SK-MEL-5 (cell line): ENCODE measurements around the gene TSHZ2. TPM values are rescaled to one million over a fixed set of nuclear protein-coding genes. Genes with fewer than 3 reads are reported as not detected.

Source experiments
- DNase-seq: peaks from one replicate; pipeline ENCODE4 v3.0.0-alpha.2; 2016; ENCODE audit warnings: low read depth, low spot score
- in situ Hi-C: cut with HindIII; loops from 2 replicates; pipeline ENCODE4 v1.10.0; 2016; ENCODE audit warnings: low sequenced_read_pairs, high pct_unique_total_duplicates, low pct_unique_long_range_greater_than_20kb
- total RNA-seq: library from RNA; depleted of rRNA; stranded (reverse); fragments of >200 nt; shearing (Covaris generic); gene quantifications from 2 replicates; pipeline ENCODE4 v1.2.3, GENCODE V29; 2014

Gene TSHZ2
- total RNA-seq, 1 experiment from 2014 or later: not detected

DNA sequence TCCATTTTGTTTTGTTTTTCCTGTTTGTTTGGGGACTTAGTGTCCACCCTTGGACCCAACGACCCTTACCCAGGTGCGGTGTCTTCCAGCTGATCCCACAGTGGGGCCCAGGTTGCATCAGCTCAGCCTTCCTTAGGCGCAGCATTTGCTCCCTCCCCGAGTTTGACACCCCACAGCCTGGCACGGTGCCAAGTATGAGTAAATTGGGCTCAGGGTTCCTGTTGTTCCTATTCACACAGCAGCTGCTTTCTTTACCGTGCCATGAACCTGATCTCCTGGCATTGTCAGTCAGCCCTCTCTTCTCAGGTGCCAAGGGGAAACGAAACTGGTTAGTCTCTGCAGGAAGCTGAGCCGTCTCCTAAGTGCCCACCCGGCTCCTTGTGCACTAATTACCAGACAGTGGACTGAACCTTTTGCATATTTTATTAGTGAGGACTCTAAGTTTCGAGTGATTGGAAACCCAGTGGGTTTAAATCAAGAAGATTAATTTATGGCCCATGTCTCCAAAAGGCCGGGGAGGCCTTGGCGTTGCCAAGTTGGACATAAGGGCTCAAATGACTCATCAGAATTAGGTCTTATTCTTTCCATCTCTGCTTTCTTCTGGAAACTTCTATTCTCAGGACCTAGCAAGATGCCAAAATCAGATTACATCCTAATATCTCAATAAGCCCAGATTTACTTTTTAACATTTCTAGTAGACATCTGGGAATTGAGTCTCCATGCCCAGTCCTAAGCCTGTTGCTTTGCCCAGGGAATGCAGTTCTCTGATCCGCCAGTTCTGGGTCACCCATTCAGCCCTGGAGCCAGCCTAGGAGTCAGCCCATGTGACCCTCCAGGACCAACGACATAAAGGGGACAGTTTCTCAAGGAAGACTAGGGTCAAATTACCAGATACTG lies 68.8 kb downstream of the TSHZ2 start:
- DNase-seq: no peak
- in situ Hi-C loops: no loop called here

DNA sequence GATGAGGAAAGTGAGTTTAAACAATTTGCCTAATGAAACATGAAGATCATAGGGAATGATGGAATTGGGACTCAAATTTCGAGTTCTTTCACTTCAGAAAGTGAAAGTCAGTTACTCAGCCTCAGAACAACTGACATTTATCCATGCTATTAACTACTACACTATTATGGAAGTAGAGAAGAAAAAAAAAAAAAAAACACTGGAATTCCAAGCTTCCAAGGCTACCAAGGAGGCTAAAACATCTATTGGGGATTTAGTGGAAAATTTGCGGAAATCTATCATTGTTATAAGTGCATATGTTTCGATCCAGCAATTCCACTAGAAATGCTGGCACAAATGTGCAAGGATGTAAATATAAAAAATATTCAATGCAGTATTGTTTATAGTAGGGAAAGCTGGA lies 70.4 kb downstream of the TSHZ2 start:
- in situ Hi-C loops: no loop called here
- DNase-seq: no peak

DNA sequence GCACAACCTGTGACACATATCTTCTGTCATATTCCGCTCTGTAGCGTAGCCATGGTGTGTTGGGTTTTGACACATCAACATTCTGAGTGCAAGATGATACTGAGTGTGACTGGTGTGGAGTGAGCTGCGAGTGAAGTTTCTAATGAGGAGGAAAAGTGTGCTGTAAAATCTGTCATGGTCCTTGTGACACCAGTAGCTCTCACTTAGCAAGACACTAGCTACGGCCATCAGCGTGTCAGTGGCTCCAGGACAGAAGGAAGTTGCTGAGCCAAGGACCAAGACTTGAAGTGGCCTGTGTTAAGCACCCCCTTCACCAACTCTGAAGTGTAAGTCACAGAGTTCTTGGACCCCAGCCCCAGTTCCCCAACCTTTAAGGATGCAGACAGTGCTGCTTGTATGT lies 72.1 kb downstream of the TSHZ2 start:
- in situ Hi-C loops: no loop called here
- no peak for DNase-seq

DNA sequence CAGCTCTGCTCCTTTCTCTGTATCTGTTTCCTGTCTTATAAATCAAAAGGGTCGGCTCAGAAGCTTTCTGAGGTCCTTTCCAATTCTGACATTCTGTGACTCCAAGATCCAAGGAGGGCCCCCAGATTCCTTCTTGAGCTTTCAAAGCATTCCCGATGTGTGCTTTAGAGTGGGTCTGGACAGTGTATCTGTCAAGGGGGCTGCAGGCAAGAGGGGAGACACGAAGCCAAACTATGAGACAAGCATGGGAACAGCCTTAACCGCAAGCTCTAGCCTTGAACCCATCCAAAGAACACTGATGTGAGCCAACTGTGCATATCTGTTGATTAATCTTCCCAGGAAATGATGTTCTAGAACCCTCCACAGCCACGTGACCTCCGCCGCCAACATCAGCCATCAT lies 73.8 kb downstream of the TSHZ2 start:
- in situ Hi-C loops: no loop called here
- DNase-seq: no peak

DNA sequence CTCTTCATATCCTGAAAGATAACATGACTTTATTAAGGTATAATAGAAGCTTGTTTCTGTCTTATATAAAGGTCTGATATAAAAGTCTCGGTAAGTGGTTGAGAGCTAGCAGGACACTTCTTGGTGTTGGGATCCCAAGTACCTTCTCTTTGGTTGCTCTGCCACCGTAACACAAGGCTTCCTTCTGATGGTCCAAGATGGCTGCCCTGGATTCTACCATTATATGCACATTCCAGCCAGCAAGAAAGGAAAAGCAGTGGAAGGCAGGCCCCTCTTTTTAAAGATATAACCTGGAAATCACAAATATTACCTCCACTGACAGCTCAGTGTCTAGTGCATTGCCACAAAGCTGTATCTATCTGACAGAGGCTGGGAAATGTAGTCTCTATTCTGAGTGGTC lies 75.0 kb downstream of the TSHZ2 start:
- DNase-seq: no peak
- in situ Hi-C loops: no loop called here

DNA sequence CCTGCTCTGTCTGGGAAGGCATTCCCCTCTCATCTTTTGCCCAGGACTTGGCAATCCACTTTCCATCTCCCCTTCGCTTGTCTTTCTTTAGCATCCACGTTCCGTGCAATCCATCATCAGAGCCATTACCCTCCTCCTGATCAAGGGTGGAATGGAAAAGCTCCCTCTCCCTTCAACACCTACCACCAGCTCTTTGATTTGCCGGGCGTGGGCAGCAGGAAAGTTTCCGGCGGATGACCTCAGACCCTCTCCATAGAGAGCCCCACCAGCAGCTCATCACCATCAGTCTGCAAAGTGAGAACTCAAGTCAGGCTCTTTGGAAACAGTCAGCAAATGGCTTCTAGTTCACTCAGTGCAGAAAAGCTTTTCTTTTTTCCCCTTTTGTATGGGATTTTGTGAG lies 76.2 kb downstream of the TSHZ2 start:
- DNase-seq: no peak
- in situ Hi-C loops: no loop called here

DNA sequence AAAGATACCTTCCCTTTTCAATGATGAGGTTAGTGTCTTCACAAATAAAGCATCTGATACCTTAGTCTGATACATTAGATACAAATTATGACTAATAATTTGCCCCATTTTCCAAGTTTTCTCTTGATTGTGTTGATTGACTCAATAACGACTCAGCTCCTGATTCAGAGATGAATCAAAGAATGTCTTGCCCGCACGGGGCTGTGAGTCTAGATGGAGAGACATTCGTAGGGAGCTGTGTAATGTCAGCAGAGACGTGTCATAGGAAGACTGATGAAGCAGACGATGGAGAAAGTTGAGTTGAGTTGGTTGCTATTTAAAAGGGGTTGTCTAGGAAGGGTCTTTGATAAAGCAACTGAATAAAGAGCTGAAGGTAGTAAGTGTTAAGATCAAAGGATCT lies 78.2 kb downstream of the TSHZ2 start:
- no peak for DNase-seq
- in situ Hi-C loops: no loop called here

DNA sequence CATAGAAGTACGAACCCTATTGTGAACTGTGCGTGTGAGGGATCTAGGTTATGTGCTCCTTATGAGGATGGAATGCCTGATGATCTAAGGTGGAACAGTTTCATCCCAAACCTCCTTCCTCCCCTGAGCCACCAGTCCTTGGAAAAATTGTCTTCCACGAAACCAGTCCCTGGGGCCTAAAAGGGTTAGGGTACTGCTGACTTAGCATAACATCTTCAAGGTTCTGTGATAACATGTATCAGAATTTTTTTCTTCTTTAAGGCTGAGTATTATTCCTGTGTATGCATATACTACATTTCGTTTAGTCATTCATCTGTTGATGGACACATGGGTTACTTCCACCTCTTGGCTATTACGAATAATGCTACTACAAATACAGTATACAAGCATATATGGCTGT lies 80.2 kb downstream of the TSHZ2 start:
- in situ Hi-C loops: no loop called here

DNA sequence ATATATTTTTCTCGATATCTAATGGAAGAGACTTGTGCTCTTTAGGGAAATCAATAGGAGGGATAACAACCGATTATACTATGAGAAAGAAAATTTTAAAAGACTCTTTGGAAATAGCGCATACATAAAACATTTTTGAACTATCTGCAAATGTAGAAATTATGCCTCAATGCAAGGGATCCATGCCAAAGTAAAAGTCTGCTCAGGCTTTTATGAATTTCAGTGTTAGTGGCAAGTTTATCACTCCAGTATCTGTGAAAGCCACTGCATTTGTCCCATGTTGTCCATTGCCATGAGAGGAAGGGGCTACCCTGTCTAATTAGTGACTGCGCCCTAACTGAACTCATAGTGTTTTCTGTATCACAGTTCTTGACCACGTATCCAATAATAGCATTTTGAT lies 81.4 kb downstream of the TSHZ2 start:
- in situ Hi-C loops: no loop called here
- no peak for DNase-seq

More for the DNA sequence above, 80.2 kb downstream of the TSHZ2 start:
- DNase-seq: no peak

DNA sequence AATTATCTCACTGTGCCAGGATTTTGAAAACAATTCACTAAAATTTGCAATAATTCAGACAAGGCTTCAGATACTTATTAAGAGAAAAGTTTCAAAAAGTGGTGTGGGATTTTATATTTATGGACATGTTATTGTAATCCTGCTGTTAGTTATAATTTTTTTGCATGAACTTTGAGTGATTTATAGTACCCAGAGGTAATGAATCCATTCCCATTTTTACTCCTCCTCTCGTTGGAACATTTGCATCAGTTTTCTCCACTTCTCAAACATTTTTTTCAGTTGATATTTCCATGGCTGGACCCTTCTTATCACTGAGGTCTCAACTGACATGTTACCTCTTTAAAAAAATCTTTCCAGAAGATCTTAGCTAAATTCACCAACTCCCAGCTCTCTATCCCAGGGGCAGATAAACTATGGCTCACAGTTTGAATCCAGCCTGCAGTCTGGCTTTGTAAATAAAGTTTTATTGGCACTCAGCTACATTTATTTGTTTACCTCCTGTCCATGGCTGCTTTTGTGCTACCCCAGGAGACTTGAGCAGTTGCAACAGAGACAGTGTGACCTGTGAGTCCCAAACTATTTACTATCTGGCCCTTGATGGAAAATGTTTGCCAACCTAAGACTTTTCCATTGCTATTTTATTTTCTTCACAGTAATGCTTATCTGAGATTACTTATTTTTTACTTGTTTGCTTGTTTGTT lies 83.4 kb downstream of the TSHZ2 start:
- in situ Hi-C loops: no loop called here
- no peak for DNase-seq

DNA sequence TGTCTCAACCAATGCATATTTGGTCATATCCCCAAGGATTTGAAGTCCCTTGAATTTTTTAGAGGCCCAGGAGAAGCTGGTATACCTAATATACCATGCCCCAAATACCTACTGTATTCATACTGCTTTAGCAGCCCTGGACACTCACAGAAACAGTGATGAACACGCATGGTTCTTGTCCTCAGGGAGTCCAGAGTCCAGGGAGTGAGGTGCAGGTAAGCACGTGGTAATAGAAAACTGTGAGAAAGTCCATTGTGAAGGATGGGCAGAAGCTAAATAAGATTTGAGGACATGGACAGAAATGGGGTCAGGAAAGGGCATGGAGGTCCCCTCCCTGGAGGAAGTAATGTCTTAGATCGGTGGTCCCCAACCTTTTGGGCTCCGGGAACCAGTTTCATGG lies 85.4 kb downstream of the TSHZ2 start:
- in situ Hi-C loops: no loop called here
- DNase-seq: no peak

DNA sequence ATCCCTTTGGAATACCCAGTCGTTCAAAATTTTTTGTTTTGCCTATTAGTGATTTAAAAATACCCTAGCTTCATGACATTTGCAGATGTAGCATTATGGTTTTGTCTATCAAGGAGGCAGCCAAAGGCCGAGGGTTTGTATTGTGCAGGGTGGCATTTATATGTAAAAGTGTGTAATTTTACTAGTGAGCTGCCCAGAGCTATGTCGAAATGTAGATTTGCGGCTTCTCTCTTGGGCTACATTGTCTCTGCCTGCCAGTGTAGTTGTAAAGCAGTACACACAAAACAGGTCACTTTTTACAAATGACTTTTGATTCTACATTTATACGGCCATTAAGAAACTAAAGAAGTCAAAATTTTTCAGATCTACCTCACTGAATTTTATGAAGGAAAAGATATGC lies 87.7 kb downstream of the TSHZ2 start:
- in situ Hi-C loops: no loop called here
- DNase-seq: no peak

DNA sequence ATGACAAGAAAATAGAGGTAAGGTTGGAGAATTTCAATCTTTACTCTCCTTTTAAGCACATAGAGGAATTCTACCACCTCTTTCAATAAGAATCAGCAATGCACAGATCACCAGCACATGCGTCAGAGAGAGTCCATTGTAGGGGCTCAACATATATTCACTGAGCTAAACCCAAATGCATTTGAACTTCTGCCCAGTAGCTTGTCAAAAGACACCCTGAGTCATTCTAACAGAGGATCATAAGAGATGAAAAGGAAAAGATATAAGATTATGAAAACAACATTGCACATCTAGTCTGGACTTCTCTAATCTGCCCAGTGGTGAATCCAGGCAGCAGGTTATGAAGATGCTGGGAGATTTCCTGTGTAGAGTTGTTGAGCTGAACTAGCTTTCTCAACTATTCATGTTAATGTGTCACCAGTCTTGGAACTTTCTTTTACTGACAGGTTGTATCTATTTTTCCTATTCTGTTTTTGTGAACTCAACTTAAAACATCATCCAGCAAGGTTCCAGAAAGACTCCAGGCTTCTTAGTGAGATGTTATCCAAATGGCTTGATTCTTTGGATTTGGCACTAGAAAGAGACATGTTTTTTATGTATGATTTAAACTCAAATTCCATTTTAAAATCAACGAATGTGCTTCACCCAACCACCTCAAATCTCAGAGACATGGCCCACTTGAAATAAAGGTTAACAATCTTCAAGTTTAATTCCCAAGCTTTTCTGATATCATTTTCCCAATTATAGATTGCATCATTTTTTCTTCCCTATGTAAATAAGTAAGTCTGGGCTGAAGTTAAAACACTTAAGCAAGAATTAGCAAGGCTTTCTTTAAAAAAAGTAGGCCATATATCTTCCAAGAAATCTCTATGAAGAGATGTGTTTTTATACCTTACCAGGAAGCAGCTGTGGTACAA lies 89.3 kb downstream of the TSHZ2 start:
- in situ Hi-C loops: no loop called here
- no peak for DNase-seq

DNA sequence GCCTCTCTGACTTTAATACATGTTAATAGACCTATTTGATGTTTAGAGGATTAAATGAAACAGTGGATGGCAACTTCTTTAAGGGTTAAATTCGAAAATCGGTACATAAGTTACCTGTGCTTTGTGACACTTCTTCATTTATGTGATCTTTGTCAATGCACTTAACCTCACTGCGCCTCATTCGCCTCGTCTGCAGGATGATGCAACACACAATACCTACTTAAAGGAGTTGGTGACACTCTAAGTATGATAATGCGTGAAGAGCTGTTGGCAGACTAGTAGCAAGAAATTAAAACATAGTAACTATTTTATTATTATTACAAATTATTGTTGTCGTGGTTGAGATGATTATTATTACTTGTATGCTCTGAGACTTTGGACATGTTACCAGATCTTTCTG lies 92.8 kb downstream of the TSHZ2 start:
- in situ Hi-C loops: no loop called here
- no peak for DNase-seq

DNA sequence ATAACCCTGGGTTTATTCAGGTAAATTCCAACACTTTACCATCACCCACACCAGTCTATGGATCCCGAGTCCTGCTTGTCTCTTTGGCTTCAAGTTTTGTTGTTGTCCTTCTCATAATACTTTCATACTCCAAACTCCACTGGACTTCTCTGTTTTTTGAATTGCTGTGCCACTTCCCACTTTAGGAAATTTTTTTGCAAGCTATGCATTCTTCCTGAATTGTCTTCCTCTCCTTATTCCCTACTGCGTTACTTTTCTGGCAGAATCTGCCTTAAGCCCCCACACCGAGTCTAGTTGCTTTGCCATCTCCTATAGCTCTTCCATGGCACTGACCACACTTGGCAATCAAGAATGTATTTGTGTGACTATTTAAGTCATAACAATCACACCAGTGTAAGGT lies 96.1 kb downstream of the TSHZ2 start:
- DNase-seq: no peak
- in situ Hi-C loops: no loop called here

DNA sequence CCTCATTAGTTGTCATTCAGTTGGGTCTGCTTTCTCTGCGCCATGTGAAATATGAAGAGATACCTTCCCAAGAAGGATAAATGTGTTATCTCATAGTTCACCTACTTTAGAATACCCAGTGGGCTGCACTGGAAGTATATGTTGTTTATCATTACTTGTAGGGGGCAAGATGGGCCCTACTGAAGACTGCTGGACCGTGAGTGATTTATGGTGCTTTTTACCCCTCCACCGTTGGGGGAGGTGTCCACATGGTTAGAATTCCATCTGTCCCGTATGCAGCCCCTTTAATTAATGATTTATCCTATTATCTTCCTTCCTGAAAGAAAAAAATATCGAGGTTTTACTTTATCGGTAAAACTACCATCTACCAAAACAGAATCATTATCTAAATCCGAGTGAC lies 97.0 kb downstream of the TSHZ2 start:
- in situ Hi-C loops: no loop called here

DNA sequence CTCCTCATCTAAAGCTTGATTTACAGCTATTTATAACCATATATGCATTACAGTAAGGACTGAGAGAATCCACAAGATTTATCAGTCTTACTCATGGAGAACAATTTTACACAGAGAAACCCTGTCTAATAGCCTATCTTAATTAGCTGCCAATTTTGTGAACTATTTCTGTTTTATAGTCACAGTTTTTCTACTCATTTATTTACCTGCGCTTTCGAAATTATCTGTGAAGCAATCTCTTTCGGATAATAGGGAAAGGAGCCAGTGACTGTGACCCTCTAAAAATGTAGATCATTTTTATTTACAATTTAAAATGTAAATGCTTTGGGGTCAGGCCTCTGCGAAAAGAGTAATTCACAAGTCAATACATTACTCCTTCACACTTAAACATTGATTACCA lies 98.1 kb downstream of the TSHZ2 start:
- in situ Hi-C loops: no loop called here
- DNase-seq: no peak

More for the DNA sequence above, 97.0 kb downstream of the TSHZ2 start:
- DNase-seq: no peak

DNA sequence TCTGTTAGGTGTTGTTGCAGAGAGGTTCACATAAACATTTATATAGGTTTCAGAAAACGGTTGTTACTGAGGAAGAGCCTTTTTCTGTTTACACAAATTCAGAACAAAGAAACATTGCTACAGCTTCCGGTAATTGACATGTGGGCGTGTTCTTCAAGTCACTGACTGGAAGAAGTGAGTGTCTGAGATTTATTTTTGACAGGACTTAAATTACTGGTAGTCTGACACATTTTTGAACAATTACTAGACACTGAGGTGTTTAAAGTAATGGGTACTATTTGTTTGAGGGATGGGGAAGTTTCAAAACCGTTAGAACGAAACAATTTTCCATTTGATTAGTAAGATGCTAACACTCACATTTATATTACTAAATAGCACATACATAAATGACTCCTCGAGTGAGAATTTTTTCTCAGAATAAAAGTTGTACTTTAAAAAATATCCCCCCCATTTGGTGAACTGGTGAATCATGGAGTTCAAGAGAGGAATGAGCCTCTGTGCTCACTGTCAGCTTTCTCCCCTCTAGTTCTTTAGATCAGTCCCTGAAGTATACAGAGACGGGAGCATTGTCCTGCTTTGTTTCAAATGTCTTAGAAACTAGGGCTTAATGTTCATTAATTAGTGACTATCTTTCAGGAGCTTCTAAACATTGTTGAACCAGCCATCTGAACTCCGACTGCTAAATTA lies 98.7 kb downstream of the TSHZ2 start:
- DNase-seq: no peak
- in situ Hi-C loops: no loop called here
